ENCODE results near the gene YIPF5.

YIPF5 gene

DNA sequence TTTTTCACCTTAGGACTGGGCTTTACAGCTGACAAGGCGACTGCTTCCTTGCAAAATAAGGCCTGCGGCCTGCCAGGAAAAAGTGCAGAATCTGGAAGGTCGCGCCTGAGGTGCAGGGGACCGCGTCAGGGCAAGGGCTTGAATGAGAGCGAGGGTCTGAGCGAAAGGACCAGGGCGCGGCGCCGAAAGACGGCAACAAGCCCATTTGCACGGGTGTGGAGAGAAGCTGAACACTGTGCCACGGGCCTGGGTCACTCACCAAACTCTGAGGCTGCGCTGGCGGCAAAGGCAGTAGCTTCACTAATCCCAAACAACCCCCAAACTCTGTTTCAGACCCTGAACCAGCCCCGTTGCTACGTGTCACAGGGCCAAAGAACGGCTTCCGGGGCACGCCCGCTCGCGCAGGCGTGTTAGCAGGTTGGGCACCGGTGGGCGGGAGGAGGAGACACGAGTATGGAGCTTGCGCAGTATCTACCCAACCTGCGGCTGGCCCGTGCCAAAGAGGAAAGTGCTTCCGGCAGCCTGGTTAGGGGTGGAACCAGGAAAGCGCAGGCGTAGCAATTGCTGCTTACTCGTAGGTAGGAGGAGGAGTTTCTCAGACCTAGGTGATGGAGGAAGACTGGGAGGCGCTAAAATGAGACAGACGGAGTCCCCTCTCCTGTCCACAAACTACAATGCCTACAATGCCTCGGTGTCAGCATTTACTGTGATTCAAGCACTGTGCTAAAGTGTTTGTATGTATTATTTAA, at the start of gene YIPF5, which contains the start of gene KCTD16:
YIPF5 (minus strand) TSS at position 384 of the 749 bp plus-strand sequence. CDS start 704 bp downstream, outside the sequence.
KCTD16 (plus strand) TSS at position 598 of the 749 bp plus-strand sequence.
- peak; percentile 99 for DNase-seq (ENCODE audit: low spot score)

DNA sequence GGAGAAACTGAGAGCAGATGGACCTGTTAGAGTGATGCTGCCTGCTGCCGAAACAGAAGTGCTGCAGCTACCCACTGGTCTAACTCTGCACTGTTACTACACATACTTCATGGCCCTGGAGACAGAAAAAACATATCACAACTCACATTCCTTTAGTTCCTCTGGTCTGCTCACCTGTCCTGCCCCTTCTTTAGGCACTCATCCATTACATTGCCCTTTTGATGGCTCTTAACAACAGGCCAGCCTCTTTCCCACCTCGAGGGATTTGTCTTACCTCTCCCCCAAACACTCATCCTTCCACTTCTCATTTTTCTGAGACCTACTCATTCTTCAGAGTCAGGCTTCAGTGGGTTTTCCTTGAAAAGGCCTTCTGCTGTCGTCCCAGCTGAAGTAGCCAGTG, 49.4 kb upstream of the YIPF5 start:
- no peak for DNase-seq (ENCODE audit: low spot score)

DNA sequence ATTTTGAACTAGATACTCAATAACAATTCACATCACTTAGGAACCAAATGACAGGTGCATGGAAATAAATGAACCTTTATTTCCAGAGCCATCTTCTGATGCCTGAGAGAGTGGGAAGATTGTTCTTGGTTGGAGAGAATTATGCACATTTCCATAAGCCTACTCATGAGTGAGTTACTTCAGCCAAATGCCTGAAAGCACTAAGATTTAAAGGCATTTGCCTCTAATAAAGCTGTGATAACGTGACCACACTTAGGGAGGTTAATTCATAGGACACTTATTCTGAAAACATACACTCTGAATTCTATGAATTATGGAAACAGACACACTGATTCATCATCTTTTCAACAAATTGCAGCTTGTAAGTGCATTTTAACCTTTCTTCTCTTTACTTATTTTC, 40.2 kb upstream of the YIPF5 start:
- DNase-seq (ENCODE audit: low spot score), result no peak

DNA sequence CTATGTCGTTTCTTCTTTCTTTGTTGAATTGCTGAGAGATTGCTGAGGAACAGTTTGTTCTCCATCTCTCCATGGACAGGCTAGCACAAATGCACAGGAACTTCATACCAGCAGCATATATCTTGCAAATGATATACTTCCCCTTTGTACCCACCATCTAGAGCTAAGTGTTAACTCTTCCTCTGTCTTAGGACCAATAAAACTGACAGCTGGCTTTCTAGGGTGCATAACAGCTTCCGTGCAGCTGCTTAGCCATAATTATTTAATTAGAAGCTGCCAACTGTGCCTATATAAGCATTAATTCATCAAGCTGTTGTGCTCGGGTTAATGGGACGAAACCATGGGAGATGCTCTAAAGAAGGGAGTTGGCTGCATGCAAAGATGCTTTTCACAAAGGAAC, 38.9 kb upstream of the YIPF5 start:
- DNase-seq (ENCODE audit: low spot score), result no peak

DNA sequence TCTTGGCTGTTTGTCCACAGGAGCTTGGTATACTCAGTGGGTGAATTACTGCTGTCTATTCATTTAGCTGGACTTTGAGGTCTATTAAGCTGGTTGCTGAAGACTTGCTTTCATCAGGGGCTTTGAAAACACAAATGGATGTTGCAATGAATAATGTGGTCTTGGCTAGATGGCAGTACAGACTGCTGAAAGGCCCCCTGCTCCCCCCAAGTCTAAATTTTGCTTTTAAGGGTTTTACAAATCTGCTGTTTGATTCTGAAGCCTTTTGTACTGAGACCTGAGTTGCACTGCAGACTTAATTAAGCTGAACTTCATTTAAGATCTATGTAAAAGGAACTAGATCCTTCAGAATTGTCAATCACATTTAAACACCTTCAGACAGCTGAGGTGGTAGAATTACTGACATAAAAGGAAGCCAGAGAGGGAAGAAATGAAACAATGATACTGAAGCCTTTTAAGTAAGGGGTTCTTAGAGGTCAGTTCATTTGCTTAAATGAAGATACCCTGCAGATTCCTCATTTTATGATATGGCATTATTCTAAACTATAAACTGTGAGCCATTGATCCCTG, 37.5 kb upstream of the YIPF5 start:
- no peak for DNase-seq (ENCODE audit: low spot score)

DNA sequence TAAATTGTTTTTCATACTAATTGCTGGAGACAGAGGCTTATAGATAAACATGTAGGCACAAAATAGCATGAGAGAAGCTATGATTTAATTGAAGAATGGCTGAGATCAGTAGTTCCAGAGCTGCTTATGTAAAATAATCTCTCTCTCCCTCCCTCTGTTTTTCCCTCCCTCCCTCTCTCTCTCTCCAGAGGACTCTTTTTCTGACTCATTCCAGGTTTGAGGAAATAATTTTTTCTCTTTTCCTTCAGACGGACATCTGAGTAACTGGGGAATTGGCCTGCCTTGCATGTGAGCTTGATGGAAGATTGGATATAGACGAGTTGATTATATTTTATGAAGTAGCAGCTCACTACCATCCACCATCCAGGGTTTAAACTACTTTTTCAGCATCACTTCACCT, 35.7 kb upstream of the YIPF5 start:
- DNase-seq (ENCODE audit: low spot score), result no peak

DNA sequence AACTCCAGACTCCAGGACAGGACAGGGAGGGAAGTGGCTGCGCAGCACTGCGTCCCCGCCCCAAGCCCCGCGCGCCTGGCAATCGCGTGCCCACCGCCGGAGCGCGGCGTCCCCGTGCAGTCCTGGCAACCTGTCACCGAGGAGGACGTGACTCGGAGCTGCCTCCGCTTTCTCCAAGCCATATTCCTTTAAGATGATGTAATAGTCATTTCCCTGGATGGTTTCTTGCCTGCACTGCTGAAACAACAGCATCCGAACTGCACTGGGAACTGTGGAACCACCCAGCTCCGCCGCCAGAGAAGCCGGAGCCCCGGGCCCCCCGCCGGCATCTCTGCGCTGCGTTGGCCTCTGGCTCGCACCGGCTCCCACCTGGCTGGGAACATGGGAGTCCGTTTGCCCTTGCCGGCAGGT, 34.7 kb upstream of the YIPF5 start:
- peak; percentile 47 for DNase-seq (ENCODE audit: low spot score)

DNA sequence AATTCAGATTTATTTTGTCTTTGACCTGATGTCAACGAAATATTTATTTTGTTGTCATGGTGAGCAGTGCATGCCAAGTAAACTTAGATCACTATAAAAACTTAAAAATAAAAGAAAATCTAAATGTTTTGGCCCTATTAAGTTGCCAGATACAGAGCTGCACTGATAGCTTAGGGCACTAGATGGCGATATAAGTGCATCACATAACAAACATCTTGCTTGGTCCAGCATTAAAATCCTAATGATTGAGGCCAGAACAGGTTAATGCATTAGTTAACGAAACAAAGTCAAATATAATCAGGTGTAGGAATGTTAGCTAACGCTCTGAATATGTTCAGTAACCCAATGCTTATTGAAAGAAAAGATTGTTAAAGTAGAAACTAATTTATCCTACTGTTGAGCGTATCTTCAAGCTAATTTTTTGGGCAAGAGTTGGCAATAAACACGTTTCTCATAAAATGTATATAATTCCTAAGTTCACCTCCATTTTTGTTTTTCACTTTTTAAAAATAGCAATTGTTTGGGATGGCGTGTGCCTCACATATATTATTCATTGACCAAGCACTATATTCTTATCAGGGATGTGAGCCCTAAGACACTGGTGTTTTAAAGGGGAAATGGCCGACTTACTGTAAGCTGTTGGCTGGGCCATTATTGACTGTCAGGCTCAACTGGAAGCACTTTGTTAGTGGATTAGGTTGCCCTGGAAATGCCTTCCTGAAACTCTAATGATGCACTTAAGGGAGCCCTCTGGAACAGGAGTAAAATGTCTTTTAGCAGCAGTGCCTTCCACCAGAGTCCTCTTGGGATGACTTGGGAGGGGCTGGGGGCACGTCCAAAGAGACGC, 33.5 kb upstream of the YIPF5 start:
- peak; percentile 51 for DNase-seq (ENCODE audit: low spot score)

DNA sequence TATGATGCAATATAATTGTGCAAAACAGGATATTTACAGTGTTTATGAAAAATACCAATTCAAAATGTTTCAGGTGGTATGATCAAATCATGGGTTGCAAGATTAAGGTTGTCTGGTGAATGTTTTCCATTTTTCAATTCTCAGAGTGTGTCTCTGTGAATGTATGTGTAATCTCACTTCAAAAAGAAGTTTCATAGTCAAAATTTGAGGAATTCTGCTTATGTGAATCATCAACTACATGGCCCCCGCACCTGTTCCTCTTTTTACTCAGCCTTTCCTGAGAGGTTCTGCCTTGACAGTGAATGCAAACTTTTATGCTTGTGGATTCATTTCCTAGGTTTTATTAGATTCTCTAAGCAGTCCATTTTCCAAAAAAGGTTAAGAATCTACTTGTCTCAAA, 32.3 kb upstream of the YIPF5 start:
- no peak for DNase-seq (ENCODE audit: low spot score)

DNA sequence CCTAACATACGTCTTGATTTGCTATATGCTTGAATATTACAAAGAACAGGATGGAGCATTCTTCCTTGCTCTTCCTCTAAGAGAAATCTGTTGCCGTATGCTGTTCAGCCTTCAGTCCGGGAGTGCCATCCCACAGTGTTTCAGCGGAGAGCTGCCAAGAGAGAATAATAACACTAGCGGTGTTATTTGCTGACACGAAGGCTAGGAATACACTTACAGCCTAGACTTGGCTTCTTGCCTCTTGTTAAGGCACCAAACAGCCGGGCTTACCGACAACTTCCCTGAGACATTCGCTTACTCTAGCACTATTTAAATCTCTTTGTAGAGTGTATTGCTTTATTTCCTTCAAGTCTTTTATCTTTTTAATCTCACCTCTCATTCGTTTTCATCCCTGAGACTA, 31.6 kb upstream of the YIPF5 start:
- no peak for DNase-seq (ENCODE audit: low spot score)

DNA sequence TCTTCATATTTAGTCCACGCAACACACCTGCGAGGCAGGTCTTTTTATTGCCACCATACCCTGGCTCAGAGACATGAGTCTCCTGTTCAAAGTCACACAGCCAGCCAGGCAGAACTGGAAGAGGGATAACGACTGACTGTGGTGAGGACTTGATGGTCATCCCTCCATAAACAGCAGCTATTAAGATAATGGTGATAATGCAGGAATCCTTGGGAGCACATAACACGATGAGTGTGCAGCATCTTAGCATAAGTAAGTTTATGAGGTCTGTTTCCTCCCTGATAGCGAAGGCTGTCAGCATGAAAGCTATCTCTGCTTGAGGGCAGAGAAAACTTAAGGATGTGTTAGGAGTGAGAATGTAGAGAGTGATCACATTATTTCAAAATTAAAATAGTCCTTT, 31.1 kb upstream of the YIPF5 start:
- DNase-seq (ENCODE audit: low spot score), result no peak

DNA sequence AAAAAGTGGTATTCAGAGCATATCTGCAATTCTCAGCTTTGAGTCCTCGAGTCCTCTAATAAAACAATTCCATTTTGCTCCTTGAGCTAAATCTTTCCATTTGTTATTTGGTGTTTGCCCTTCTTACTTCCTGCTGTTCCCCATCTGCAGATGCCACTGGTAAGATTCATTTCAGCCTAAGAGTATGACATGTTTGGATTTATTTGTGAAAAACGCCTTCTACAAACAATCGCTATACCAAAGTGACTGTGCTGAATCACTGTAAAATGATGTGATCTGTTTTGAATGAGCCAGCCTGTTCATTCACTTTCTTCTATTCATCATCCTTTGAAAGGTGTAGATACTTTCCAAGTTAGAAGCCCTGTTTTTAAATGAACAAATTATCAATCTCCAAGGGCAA, 27.9 kb upstream of the YIPF5 start:
- peak; percentile 7 for DNase-seq (ENCODE audit: low spot score)

DNA sequence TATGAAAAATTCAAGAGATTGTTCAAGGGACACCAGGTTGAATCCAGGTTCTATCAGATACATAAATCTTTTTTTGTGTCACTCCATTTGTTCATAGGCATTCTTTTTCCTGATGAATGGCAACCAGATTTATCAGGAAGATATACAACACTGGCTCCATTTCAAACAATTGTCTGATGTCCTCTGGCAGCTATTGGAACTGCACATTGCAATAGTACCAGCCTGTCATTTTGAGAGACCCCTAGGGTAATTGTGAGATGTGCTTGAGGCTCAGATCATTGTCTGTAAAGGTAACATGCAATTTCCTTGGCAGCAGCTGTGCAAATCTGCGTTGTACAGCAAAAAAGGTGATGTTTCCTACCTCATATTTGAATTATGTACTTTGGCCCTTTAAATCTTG, 26.2 kb upstream of the YIPF5 start:
- DNase-seq (ENCODE audit: low spot score), result no peak

DNA sequence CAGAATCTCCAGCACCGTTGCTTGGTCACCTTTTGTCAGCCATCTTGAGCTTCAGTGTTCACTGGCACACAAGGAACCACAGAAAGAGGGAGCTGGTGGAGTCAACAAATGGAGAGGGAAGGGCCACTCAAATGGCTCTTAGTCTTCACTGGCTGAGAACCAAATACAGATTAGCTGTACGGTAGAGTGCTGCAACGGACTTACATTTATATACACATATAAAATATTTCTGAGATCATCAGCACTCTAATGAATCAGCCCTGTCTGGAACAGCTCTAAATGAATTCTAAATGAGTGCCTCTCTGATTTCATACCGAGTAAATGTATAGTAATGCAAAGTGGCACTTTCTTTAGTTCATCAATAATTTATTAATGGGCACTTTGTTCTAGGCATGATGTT, 25.0 kb upstream of the YIPF5 start:
- no peak for DNase-seq (ENCODE audit: low spot score)

DNA sequence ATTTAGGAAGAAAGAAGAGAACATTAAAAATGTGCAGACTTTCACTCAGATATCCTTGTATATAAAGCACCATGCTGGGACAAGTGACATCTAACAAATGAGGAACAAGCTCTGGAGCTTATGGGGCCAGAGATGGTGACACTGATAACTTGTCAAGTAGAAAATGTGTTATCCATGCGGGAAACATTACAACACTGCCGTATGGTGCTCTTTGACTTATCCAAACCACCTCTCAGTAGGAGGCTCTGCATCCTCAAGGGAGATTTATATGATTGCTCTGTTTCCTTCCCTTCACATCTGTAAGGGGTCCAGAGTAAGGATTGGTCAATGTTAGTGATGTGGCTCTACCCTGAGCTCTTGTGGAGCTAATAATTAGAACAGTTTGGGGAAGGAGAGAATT, 23.7 kb upstream of the YIPF5 start:
- DNase-seq (ENCODE audit: low spot score), result no peak

DNA sequence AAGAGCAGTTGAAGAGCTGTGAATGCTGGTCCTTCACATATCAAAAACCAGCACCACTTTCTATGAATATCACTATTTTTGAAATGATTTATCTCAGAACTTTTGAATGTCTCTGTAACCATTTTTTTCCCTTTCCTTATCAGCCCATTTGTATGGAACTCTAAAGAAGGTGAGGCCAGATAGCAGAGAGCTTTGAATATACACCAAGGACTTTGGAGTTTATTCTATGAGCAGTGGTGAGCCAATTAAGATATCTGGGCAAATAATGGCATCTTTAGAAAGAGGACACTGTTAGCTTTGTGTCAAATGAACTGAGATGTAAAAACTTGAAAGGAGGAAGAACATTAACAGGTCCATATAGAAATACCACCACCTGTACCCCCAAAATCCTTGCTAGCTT, 22.2 kb upstream of the YIPF5 start:
- no peak for DNase-seq (ENCODE audit: low spot score)

DNA sequence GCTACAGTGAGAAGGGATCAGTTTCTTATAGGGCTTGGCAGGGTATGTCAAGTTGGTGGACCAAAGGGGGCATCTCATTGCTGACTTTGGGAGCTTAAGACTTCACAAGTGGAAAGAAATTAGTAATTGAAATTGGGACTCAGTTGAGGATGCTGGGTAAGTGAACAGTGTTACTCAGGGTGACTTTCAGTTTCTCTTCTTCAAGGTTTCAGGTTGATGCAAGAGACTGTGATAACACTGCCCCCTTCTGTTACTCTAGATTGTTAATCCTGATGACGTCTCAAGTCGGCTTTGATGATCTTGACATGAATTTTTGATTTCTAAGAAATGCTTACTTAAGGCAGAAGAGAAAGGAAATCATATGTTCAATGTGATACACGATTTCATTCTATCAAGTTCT, 21.5 kb upstream of the YIPF5 start:
- peak; percentile 53 for DNase-seq (ENCODE audit: low spot score)

DNA sequence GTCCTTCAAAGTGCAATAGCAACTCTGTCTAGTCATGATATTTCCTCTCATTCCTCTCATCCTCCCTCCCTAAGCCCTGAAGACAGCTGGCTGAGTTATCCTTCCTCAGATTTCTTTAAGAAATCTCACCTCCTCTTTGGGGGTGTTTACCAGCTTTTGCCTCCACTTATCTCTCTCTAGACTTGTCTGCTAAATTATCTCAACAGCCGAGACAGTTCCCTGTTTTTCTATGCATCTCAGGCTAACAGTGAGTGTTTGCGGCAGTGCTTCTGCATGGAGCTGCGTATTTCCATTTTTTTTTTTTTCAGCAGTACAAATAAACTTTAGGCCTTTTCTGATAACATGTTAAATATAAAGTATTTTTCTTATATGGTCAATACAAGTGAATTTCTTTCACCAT, 21.1 kb upstream of the YIPF5 start:
- no peak for DNase-seq (ENCODE audit: low spot score)

DNA sequence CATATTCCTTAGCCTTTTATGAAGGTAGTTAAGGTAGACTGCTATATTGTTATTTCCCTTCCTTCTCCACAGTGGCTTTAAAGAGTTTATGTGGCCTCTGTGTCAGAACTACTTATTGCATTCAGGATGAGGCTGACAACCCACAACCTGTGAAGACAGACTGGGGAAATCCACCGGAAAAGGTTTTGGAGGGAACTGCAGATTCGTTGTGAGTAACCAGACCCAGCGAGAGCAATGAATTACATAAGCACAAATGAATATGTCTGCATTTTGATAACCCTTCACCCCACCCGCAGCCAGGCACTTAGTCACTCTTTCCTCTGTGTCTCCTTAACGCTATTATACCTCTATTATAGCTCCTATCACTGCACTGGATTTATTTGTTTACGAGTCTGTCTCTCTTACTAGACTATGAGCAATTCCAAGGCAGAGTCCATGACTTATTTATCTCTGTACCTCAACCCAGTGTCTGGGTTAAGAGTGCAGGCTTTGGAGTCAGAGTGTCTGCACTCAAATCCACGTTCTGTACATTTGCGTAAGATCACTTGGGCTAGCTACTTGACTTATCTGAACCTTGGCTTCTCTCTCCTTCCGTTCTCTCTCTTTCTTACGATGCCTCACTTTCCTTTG, 19.5 kb upstream of the YIPF5 start:
- DNase-seq (ENCODE audit: low spot score), result no peak

DNA sequence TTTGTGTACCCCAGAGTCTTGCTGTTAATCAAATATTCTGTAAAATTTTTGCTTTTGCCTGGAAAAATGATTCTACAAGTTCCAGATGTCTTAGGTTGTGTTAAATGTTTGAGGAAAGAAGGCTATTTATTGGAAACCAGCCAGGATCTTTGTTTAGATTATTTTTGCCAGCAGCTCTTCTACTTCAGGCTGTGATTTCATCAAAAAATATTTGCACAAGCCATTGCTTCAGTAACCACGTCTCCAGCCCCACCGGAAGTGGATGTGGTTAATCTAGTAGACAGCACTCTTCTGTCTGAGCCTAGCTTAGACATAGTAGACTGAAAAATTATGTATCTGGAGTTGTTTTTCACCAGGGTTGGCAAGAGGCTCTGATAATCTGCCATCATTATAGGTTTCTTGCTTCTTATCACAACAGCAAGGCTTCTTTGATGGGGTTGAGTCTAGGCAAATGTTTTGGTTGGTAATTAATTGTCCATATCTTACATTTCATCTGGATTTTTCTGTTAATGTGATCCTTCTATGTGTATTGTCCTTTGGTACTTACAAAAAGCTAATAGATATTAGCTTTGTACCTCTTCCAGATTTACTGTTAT, 17.3 kb upstream of the YIPF5 start:
- DNase-seq (ENCODE audit: low spot score), result peak; percentile 83

DNA sequence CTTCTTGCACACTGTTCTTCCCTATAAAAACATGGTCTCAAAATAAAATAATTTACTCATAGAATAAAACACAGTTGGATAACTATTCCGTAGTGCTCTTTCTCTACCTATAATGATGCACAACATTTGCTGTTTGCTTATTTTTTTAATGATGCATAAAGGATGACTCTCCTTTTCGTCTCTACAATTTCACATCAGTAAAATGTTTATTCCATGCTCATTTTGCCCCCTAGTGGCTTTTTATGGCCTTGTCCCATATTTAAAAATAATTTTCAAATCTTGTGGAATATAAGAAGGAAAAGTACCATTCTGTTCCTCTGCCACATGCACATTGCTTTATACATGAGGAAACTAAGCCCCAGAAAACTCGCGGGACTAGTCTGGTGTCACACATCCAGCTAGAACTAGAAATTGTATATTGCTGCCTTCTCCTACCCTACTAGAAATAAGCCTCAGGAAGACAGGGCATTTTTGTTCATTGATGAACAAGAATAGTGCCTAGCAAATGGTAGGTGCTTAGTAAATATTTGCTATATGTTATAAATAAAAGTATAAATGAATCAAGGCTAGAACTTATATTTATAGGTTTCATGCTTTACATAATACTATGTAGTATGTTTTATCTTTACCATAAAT, 12.9 kb upstream of the YIPF5 start:
- DNase-seq (ENCODE audit: low spot score), result peak; percentile 37

DNA sequence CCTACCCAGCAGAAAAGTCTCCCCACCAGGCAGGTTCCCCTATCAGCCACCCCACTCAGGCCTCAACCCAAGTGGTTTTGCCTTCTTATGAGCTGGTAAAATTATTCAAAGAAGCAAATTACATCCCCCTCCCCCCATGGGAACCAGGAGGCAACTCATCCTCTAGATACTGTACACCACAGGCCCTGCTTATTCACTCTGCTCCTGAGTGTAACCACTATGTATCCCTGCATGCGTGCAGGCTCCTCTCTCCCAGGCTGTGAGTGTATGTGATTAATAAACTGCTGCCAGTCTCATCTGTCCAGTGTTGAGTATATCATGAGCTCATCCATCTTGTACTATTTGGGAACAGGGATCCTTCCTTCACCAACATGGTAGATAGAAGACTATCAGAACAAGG, 8.8 kb upstream of the YIPF5 start:
- DNase-seq (ENCODE audit: low spot score), result no peak

All from AG08395 (cell line).